Mucosa of descending colon (tissue), 3 donors: ENCODE data around the gene ALAD. TPM values are rescaled to one million over a fixed set of nuclear protein-coding genes. Genes with fewer than 3 reads are reported as not detected.

Source experiments
- ATAC-seq: fragments of 200-7000 bp; cut with Tn5 transposase; one replicate; pipeline ENCODE4 v1.9.1; 2020; ENCODE audit warnings: mild to moderate bottlenecking, moderate library complexity
- DNase-seq, 3 donors: peaks; one replicate each; pipeline ENCODE4 v3.0.0-alpha.2; 2020
- H3K36me3 ChIP-seq: fragments of 200-600 bp; one replicate; pipeline ENCODE4 v1.8.0; 2021; ENCODE audit warnings: low read depth, mild to moderate bottlenecking
- H3K4me1 ChIP-seq: fragments of 200-600 bp; one replicate; pipeline ENCODE4 v1.8.0; 2021; ENCODE audit warnings: low read depth, mild to moderate bottlenecking
- H3K4me3 ChIP-seq: fragments of 200-600 bp; one replicate; pipeline ENCODE4 v1.8.0; 2021; ENCODE audit warnings: mild to moderate bottlenecking
- H3K9me3 ChIP-seq: fragments of 200-600 bp; one replicate; pipeline ENCODE4 v1.8.0; 2021; ENCODE audit warnings: mild to moderate bottlenecking
- intact Hi-C, 2 donors: fragments of 100-400 bp; cut with DNase I in 1 of 2; cut with micrococcal nuclease in 1 of 2; formaldehyde crosslinking; loops; one replicate each; pipeline versions ENCODE4 v1.11.0 to v1.11.1; 2022; cut with DNase I, micrococcal nuclease
- total RNA-seq, 3 donors: library from RNA; stranded (reverse); fragmentation: NEBNext Ultra II Directional in 2 of 3; extraction: Animal tissue kit (Norgen Biotek cat#: 25700) in 2 of 3; gene quantifications; one replicate each; pipeline versions ENCODE4 v1.2.1 to v1.2.4, GENCODE V29; 2021 to 2023
- TF ChIP-seq, protein P1 (sequence below): fragments of 200-600 bp; IDR thresholded peaks from one replicate; pipeline ENCODE4 v1.8.0; 2022; ENCODE audit warnings: antibody characterized with exemption, mild to moderate bottlenecking
- donor health status: DM: no; HTN: no; CAD: no; lungs with moderate emphysema.
- donor health status: DM: no; HTN: no; CAD: no.
- donor health status: DM: no; HTN: yes; CAD: no.

Gene ALAD
- total RNA-seq, 3 donors from 2014 or later = 51.2 to 82.4 (median 56.3) TPM

GRCh38 chr9:113390192-113390960 is 10.7 kb downstream of the ALAD start:
- intact Hi-C loops = no loop called here
- DNase-seq (peak in 2 of 3 donors; percentile 33 to 38), ATAC-seq (no peak)

GRCh38 chr9:113389451-113389850 is 11.6 kb downstream of the ALAD start:
- ATAC-seq = no peak
- intact Hi-C loops = no loop called here
- TF ChIP-seq, protein P1, sequence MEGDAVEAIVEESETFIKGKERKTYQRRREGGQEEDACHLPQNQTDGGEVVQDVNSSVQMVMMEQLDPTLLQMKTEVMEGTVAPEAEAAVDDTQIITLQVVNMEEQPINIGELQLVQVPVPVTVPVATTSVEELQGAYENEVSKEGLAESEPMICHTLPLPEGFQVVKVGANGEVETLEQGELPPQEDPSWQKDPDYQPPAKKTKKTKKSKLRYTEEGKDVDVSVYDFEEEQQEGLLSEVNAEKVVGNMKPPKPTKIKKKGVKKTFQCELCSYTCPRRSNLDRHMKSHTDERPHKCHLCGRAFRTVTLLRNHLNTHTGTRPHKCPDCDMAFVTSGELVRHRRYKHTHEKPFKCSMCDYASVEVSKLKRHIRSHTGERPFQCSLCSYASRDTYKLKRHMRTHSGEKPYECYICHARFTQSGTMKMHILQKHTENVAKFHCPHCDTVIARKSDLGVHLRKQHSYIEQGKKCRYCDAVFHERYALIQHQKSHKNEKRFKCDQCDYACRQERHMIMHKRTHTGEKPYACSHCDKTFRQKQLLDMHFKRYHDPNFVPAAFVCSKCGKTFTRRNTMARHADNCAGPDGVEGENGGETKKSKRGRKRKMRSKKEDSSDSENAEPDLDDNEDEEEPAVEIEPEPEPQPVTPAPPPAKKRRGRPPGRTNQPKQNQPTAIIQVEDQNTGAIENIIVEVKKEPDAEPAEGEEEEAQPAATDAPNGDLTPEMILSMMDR = no peak
- Histone ChIP-seq H3K4me3 (no peak overlapping the region), H3K36me3 (peaks cover 7% of the 10 kb centered on the region), H3K4me1 (peaks cover 27% of the 10 kb centered on the region), H3K9me3 (no peaks in the 10 kb centered on the region)
- DNase-seq = peak in 2 of 3 donors; percentile 38 to 54

More at GRCh38 chr9:113390192-113390960, 10.7 kb downstream of the ALAD start:
- Histone ChIP-seq H3K36me3 (peaks cover 7% of the 10 kb centered on the region), H3K4me1 (peaks cover 27% of the 10 kb centered on the region), H3K4me3 (no peak overlapping the region), H3K9me3 (no peaks in the 10 kb centered on the region)
- TF ChIP-seq, protein P1 = no peak

DNA sequence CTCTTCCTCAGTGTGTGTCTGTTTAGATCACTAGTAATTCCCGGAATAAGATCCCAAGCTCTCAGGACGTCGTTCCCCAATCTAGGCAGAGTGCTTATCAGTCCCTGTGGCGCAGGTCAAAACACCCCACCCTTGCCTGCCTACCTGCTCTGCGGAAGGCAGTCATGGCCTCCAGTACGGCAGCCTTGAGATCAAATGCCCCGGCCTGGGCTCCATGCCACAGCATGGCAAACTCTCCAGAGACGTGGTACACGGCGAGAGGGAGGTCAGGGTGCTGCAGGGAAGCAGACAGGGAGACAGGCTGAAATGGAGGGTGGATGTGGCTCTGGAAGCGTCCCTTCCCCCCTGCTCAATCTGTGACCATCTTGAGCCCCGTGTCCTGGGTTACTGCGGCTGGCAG is 12.3 kb downstream of the ALAD start:
- intact Hi-C loops = no loop called here
- no peaks in the 10 kb centered on the region for H3K9me3 ChIP-seq
- DNase-seq (peak; percentile 60 to 69 (median 68)), ATAC-seq (peak; percentile 64)
- H3K4me1 ChIP-seq = peaks cover 27% of the 10 kb centered on the region
- H3K4me3 ChIP-seq = no peak overlapping the region
- H3K36me3 ChIP-seq = peaks cover 7% of the 10 kb centered on the region
- TF ChIP-seq, protein P1 = no peak

- Histone ChIP-seq H3K36me3 (peaks cover 7% of the 10 kb centered on the region), H3K4me3 (no peak overlapping the region), H3K4me1 (peaks cover 30% of the 10 kb centered on the region), H3K9me3 (no peaks in the 10 kb centered on the region)
- TF ChIP-seq, protein P1 = no peak
- intact Hi-C loops = no loop called here
- ATAC-seq (peak; percentile 86), DNase-seq (peak; percentile 64 to 75 (median 67))
Measured at GRCh38 chr9:113387560-113388230, 13.4 kb downstream of the ALAD start.

GRCh38 chr9:113386571-113387393 is 14.3 kb downstream of the ALAD start:
- TF ChIP-seq, protein P1 = no peak
- ATAC-seq (peak; percentile 27), DNase-seq (peak; percentile 26 to 42 (median 41))
- Histone ChIP-seq H3K36me3 (peaks cover 7% of the 10 kb centered on the region), H3K4me3 (no peak overlapping the region), H3K4me1 (peaks cover 38% of the 10 kb centered on the region), H3K9me3 (no peaks in the 10 kb centered on the region)
- intact Hi-C loops = no loop called here
